Mesendoderm (in vitro differentiated cells): ENCODE data around the gene NTRK3.

Source experiments
- DNase-seq: peaks from one replicate; pipeline ENCODE4 v3.0.0; 2013
- H2AK5ac ChIP-seq: 2 replicates; pipeline ENCODE4 v1.6.1; 2013; ENCODE audit warnings: low read length, inconsistent platforms
- H2BK120ac ChIP-seq: 2 replicates; pipeline ENCODE4 v1.6.1; 2013; ENCODE audit warnings: low read depth, mild to moderate bottlenecking, low read length, moderate library complexity, mixed read lengths
- H2BK15ac ChIP-seq: replicated peaks from 2 replicates; pipeline ENCODE4 v1.6.1; 2013; ENCODE audit warnings: low read depth, mild to moderate bottlenecking, moderate library complexity
- H2BK5ac ChIP-seq: 2 replicates; pipeline ENCODE4 v1.6.1; 2013; ENCODE audit warnings: low read length, inconsistent platforms
- H3K18ac ChIP-seq: 2 replicates; pipeline ENCODE4 v1.6.1; 2013; ENCODE audit warnings: mild to moderate bottlenecking, low read length, mixed read lengths
- H3K23ac ChIP-seq: one replicate; pipeline ENCODE4 v1.6.1; 2013; ENCODE audit warnings: low read length
- H3K27ac ChIP-seq: 2 replicates; pipeline ENCODE4 v1.5.1; 2013; ENCODE audit warnings: low read depth, mild to moderate bottlenecking, inconsistent platforms, low read length, moderate library complexity
- H3K27me3 ChIP-seq: 2 replicates; pipeline ENCODE4 v1.6.1; 2013; ENCODE audit warnings: low read length, control low read depth, mild to moderate bottlenecking, inconsistent platforms; ENCODE audit not compliant: insufficient read depth, poor library complexity
- H3K36me3 ChIP-seq: 2 replicates; pipeline ENCODE4 v1.6.1; 2013; ENCODE audit warnings: low read length, inconsistent platforms; ENCODE audit not compliant: control insufficient read depth, insufficient read depth
- H3K4ac ChIP-seq: one replicate; pipeline ENCODE4 v1.6.1; 2013; ENCODE audit warnings: low read depth, mild to moderate bottlenecking, low read length, moderate library complexity
- H3K4me1 ChIP-seq: 2 replicates; pipeline ENCODE4 v1.6.1; 2013; ENCODE audit warnings: low read depth, low read length, inconsistent platforms; ENCODE audit not compliant: control insufficient read depth
- H3K4me2 ChIP-seq: 2 replicates; pipeline ENCODE4 v1.6.1; 2013; ENCODE audit warnings: low read length
- H3K4me3 ChIP-seq: 2 replicates; pipeline ENCODE4 v1.5.1; 2013; ENCODE audit warnings: mild to moderate bottlenecking, low read length
- H3K56ac ChIP-seq: one replicate; pipeline ENCODE4 v1.6.1; 2013; ENCODE audit warnings: low read length
- H3K79me1 ChIP-seq: 2 replicates; pipeline ENCODE4 v1.6.1; 2013; ENCODE audit warnings: low read length, inconsistent platforms
- H3K79me2 ChIP-seq: 2 replicates; pipeline ENCODE4 v1.6.1; 2013; ENCODE audit warnings: mild to moderate bottlenecking, low read length; ENCODE audit not compliant: control insufficient read depth, insufficient read depth
- H3K9ac ChIP-seq: 2 replicates; pipeline ENCODE4 v1.6.1; 2013; ENCODE audit warnings: low read length, inconsistent platforms
- H4K5ac ChIP-seq: one replicate; pipeline ENCODE4 v1.6.1; 2013; ENCODE audit warnings: low read length
- H4K8ac ChIP-seq: one replicate; pipeline ENCODE4 v1.6.1; 2013; ENCODE audit warnings: low read depth, mild to moderate bottlenecking, control low read depth, low read length, moderate library complexity
- WGBS: extraction: QIAGEN DNeasy Blood & Tissue Kit; methylation state at CpG from one replicate; pipeline ENCODE4 v1.1.7; 2013; ENCODE audit warnings: low lambda C conversion rate, missing lambda C conversion rate; ENCODE audit not compliant: insufficient coverage; ENCODE audit errors: extremely low coverage; 5-methylcytosine and 5-hydroxymethylcytosine counted together

NTRK3 gene

DNA sequence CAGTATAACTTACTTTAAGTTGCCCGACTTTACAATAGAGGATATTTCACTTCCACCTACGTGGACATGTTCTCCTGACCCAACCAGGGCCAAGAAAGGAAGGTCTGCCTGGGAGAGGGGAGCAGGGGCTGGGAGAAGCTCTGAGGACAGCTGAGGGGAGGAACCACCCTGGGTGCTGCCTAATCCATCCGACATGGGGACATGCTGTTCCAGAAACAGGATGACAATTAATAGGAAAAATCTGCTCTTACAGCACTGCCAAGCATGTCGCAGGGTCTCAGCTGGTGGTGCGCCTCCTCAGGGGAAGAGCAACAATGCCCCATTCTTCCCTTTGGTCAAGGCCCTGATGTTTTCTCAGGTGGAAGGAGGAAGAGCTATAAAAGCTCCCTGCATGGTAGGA is 132.3 kb downstream of the NTRK3 start:
- whole genome bisulfite sequencing = no CpG with 5 or more reads among the region's 5 CpGs
- Histone ChIP-seq H2BK5ac (no peak overlapping the region), H4K5ac (no peak overlapping the region), H3K56ac (no peak overlapping the region), H3K9ac (no peak overlapping the region), H3K27me3 (no peaks in the 10 kb centered on the region), H2AK5ac (no peak overlapping the region), H3K18ac (no peak overlapping the region), H3K23ac (no peak overlapping the region), H2BK15ac (no peak overlapping the region), H3K36me3 (no peaks in the 10 kb centered on the region), H3K4me2 (no peak overlapping the region), H4K8ac (no peak overlapping the region), H3K4me1 (no peaks in the 10 kb centered on the region), H2BK120ac (no peak overlapping the region), H3K4me3 (no peak overlapping the region), H3K27ac (no peak overlapping the region), H3K79me2 (no peaks in the 10 kb centered on the region), H3K79me1 (no peaks in the 10 kb centered on the region), H3K4ac (no peak overlapping the region)
- peak; percentile 2 for DNase-seq

GRCh38 chr15:88121968-88122530 is 134.5 kb downstream of the NTRK3 start:
- no peak for DNase-seq
- Histone ChIP-seq H2BK120ac (no peak overlapping the region), H3K9ac (no peak overlapping the region)

DNA sequence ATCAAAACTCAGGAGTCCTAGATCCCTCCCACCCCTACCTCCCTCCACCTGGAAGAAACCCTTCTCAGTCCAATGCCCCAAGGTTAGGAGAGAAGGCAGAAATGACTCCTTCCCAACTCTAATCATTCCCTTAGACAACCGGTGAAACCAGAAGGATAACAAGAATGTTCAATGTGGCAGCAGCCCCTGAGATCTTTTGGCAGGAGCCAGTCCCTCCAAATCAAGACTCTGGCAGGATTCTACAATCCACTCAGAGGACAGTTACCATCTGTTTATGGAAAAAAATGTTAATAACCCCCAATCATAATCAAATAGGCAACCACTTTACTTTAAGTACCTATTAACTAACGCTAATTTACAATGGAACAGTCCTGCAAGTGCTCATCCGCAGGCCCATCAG is 136.5 kb downstream of the NTRK3 start:
- no peak overlapping the region for H4K5ac ChIP-seq
- no peak overlapping the region for H4K8ac ChIP-seq
- H3K4me3 ChIP-seq = no peak overlapping the region
- no peak overlapping the region for H2AK5ac ChIP-seq
- no peak overlapping the region for H2BK120ac ChIP-seq
- H2BK5ac ChIP-seq = no peak overlapping the region
- H3K18ac ChIP-seq = no peak overlapping the region
- no peak overlapping the region for H3K56ac ChIP-seq
- H3K23ac ChIP-seq = no peak overlapping the region
- no peak overlapping the region for H3K4me2 ChIP-seq
- no peak overlapping the region for H3K4ac ChIP-seq
- no peaks in the 10 kb centered on the region for H3K36me3 ChIP-seq
- H3K79me2 ChIP-seq = no peaks in the 10 kb centered on the region
- no peak overlapping the region for H2BK15ac ChIP-seq
- no peaks in the 10 kb centered on the region for H3K27me3 ChIP-seq
- DNase-seq = no peak
- no peak overlapping the region for H3K9ac ChIP-seq
- no peak overlapping the region for H3K27ac ChIP-seq
- no peaks in the 10 kb centered on the region for H3K79me1 ChIP-seq
- H3K4me1 ChIP-seq = no peaks in the 10 kb centered on the region
- WGBS = no CpG with 5 or more reads among the region's 3 CpGs

More at GRCh38 chr15:88121968-88122530, 134.5 kb downstream of the NTRK3 start:
- no peaks in the 10 kb centered on the region for H3K79me1 ChIP-seq
- H3K27me3 ChIP-seq = no peaks in the 10 kb centered on the region
- H2AK5ac ChIP-seq = no peak overlapping the region
- H3K79me2 ChIP-seq = no peaks in the 10 kb centered on the region
- H3K4ac ChIP-seq = no peak overlapping the region
- no peak overlapping the region for H3K4me2 ChIP-seq
- H3K4me3 ChIP-seq = no peak overlapping the region
- no peak overlapping the region for H4K8ac ChIP-seq
- no peak overlapping the region for H3K56ac ChIP-seq
- H3K23ac ChIP-seq = no peak overlapping the region
- H2BK5ac ChIP-seq = no peak overlapping the region
- H3K4me1 ChIP-seq = no peaks in the 10 kb centered on the region
- no peak overlapping the region for H3K18ac ChIP-seq
- H3K27ac ChIP-seq = no peak overlapping the region
- no peaks in the 10 kb centered on the region for H3K36me3 ChIP-seq
- no peak overlapping the region for H4K5ac ChIP-seq
- no peak overlapping the region for H2BK15ac ChIP-seq
- no CpG with 5 or more reads among the region's 2 CpGs for WGBS

DNA sequence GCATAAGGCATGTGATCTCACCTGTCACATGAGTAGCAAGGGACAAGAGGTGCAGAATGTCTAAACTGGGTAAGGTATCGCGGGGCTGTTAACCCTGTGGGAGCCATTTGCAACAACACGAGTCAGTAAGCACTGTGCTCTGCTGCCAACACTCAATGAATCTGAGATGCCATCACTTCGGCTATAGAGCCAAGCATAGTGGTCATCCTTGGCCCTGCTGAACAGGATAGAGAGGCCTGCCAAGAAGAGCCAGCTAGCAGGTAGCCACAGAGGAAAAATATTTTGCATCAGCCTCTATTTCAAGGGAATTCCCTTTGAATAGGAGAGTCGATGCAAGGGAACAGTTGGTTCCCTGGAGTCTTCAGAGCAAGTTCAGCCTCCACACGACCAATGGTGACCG is 137.8 kb downstream of the NTRK3 start:
- Histone ChIP-seq H2BK120ac (no peak overlapping the region), H3K23ac (no peak overlapping the region), H3K27ac (no peak overlapping the region), H3K56ac (no peak overlapping the region), H2AK5ac (no peak overlapping the region), H3K36me3 (no peaks in the 10 kb centered on the region), H4K8ac (no peak overlapping the region), H3K18ac (no peak overlapping the region), H3K4me2 (no peak overlapping the region), H3K27me3 (no peaks in the 10 kb centered on the region), H3K4me1 (no peaks in the 10 kb centered on the region), H4K5ac (no peak overlapping the region), H2BK15ac (no peak overlapping the region), H3K4ac (no peak overlapping the region), H3K4me3 (no peak overlapping the region), H2BK5ac (no peak overlapping the region), H3K79me2 (no peaks in the 10 kb centered on the region), H3K79me1 (no peaks in the 10 kb centered on the region), H3K9ac (no peak overlapping the region)
- no CpG with 5 or more reads among the region's 7 CpGs for WGBS
- no peak for DNase-seq

DNA sequence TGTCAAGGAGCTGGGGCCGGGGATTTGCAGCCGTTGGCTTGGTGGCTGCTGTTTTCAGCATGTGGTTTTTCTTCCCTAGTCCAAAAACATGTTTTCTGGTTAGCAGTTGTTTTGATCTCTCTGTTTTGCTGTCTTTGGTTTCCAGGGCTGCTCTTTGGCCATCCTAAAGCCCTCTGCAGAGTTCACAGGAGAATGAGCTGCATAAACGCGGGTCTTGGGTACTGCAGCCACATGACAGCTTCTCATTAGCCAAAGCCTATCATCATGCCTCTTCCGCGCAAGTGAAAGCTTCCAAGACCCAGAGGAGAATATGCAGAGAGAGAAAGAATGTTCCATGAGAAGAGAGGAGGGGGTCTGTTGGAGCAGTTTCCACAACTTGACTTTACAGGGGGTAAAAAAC is 138.5 kb downstream of the NTRK3 start:
- Histone ChIP-seq H3K27ac (no peak overlapping the region), H2BK5ac (no peak overlapping the region), H2AK5ac (no peak overlapping the region)

DNA sequence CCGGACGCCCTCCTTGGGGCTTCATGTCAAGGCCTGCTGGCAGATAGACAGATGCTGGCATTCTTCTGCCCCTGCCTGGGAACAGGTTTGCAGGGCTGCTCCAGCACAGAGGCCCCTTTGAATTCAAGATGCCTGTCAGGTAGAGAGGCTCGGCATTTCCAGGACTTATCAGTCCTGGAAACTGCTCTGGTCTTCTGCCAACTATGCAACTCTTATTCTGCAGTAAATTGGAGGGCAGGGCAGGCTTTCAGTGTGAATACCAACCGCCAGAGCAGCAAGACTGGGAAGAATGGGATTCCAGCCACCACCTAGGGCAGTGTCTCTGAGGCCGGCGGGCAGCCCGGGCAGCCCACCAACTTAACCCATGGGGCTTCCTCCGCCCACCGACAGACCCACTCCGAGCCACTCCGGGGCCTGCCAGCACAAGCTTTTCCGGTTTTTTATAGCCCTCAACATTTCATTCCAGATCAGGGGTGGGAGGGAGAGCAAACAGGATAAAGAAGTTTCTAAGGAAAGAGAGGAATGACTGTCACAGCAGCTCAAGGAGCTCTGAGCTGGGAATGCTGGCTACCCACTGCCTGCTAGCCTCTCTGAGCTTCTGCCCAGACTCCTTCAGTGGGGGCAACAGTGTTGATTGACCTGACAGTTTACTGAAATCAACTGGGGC is 140.9 kb downstream of the NTRK3 start:
- H4K5ac ChIP-seq = no peak overlapping the region
- no CpG with 5 or more reads among the region's 12 CpGs for WGBS
- H3K27me3 ChIP-seq = no peaks in the 10 kb centered on the region
- H3K9ac ChIP-seq = no peak overlapping the region
- no peak overlapping the region for H3K4me2 ChIP-seq
- no peaks in the 10 kb centered on the region for H3K36me3 ChIP-seq
- no peaks in the 10 kb centered on the region for H3K79me2 ChIP-seq
- no peak overlapping the region for H2BK120ac ChIP-seq
- no peak overlapping the region for H3K4me3 ChIP-seq
- no peaks in the 10 kb centered on the region for H3K4me1 ChIP-seq
- no peak overlapping the region for H4K8ac ChIP-seq
- no peak overlapping the region for H3K56ac ChIP-seq
- H2BK5ac ChIP-seq = no peak overlapping the region
- H2AK5ac ChIP-seq = no peak overlapping the region
- H3K18ac ChIP-seq = no peak overlapping the region
- no peaks in the 10 kb centered on the region for H3K79me1 ChIP-seq
- no peak overlapping the region for H3K27ac ChIP-seq
- H3K4ac ChIP-seq = no peak overlapping the region
- H3K23ac ChIP-seq = no peak overlapping the region
- H2BK15ac ChIP-seq = no peak overlapping the region
- DNase-seq = no peak

More for the DNA sequence above, 138.5 kb downstream of the NTRK3 start:
- Histone ChIP-seq H3K18ac (no peak overlapping the region), H3K56ac (no peak overlapping the region), H3K9ac (no peak overlapping the region), H3K4me2 (no peak overlapping the region), H3K79me1 (no peaks in the 10 kb centered on the region), H2BK15ac (no peak overlapping the region), H3K23ac (no peak overlapping the region), H3K79me2 (no peaks in the 10 kb centered on the region), H3K36me3 (no peaks in the 10 kb centered on the region), H3K4me1 (no peaks in the 10 kb centered on the region), H3K4ac (no peak overlapping the region), H3K4me3 (no peak overlapping the region), H4K8ac (no peak overlapping the region), H3K27me3 (no peaks in the 10 kb centered on the region), H2BK120ac (no peak overlapping the region), H4K5ac (no peak overlapping the region)
- no peak for DNase-seq
- WGBS = no CpG with 5 or more reads among the region's 6 CpGs
